GM12892 (cell line): ENCODE measurements around the gene TBC1D22A.

Experiments used
- POLR2A ChIP-seq: IDR thresholded peaks from 2 replicates; pipeline ENCODE4 v1.6.1; 2011; ENCODE audit warnings: low read depth, low read length, control low read depth
- POLR2AphosphoS5 ChIP-seq: IDR thresholded peaks from 2 replicates; pipeline ENCODE4 v1.6.1; 2011; ENCODE audit warnings: low read depth, low read length, control low read depth

DNA sequence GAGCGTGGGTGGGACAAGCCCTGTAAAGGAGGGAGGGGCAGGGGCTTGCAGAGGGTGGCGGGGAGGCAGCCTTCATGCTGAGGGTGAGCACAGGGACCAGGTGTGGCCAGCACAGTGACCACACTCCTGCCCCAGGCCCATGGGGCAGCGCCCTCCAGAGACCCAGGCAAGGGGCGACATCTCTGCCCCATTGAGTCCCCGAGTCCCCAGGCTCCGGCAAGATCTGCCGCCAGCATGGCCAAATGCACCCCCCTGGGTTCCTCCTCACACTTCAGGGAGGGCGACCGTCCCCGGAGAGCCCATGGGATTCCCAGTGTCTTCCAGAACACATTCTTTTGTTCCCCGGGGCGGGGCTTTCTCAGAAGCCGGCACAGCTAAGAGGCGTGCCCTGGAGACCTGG lies 362.5 kb downstream of the TBC1D22A start:
- no peak for TF ChIP-seq POLR2AphosphoS5
- TF ChIP-seq POLR2A, result no peak
